Naive thymus-derived CD8-positive, alpha-beta T cell (primary cell): ENCODE measurements around the gene LFNG. TPM values are rescaled to one million over a fixed set of nuclear protein-coding genes. Genes with fewer than 3 reads are reported as not detected.

Source experiments
- ATAC-seq, 2 donors: fragments of 150-1000 bp; cut with Tn5 transposase in 1 of 2; sonication (Bioruptor Pico), chemical (Tn5 transposase) in 1 of 2; 1 replicate in 1 of 2; 2 replicates in 1 of 2; pipeline ENCODE4 v1.10.0; 2021; ENCODE audit warnings: mild to moderate bottlenecking in 2 of 2, moderate library complexity in 2 of 2
- POLR2A ChIA-PET: fragments of 350-600 bp; sonication (Branson Sonifier 250); formaldehyde crosslinking; loops from one replicate; lab custom pipeline; 2021; ENCODE audit warnings: antibody characterized with exemption; lab: Charles Lee
- DNase-seq, 10 donors: peaks; one replicate each; pipeline versions ENCODE4 v3.0.0 to v3.0.0-alpha.2; 2020 to 2022
- H3K27ac Mint-ChIP-seq, 10 donors: one replicate each; pipeline ENCODE4 v1.8.0; 2020 to 2022; ENCODE audit warnings: mild to moderate bottlenecking in 10 of 10, mixed read lengths in 10 of 10, moderate library complexity in 4 of 10, inconsistent platforms in 1 of 10
- H3K27me3 Mint-ChIP-seq, 5 donors: one replicate each; pipeline ENCODE4 v1.8.0; 2021 to 2022; ENCODE audit warnings: mixed read lengths in 5 of 5
- H3K36me3 Mint-ChIP-seq, 3 donors: one replicate each; pipeline ENCODE4 v1.8.0; 2020 to 2022; ENCODE audit warnings: mixed read lengths in 3 of 3, mild to moderate bottlenecking in 2 of 3, inconsistent platforms in 1 of 3
- H3K4me1 Mint-ChIP-seq, 4 donors: one replicate each; pipeline ENCODE4 v1.8.0; 2021 to 2022; ENCODE audit warnings: mixed read lengths in 4 of 4
- H3K4me3 Mint-ChIP-seq, 10 donors: one replicate each; pipeline ENCODE4 v1.8.0; 2020 to 2022; ENCODE audit warnings: mild to moderate bottlenecking in 10 of 10, mixed read lengths in 10 of 10, moderate library complexity in 6 of 10, inconsistent platforms in 1 of 10
- H3K9me3 Mint-ChIP-seq, 9 donors: one replicate each; pipeline ENCODE4 v1.8.0; 2020 to 2022; ENCODE audit warnings: mixed read lengths in 9 of 9, mild to moderate bottlenecking in 3 of 9, inconsistent platforms in 1 of 9, moderate library complexity in 1 of 9
- polyA plus RNA-seq, 3 donors: library from polyadenylated mRNA; unstranded; fragments of 300-500 nt; fragmentation: Illumina TruSeq; gene quantifications; one replicate each; pipeline ENCODE4 v1.2.3, GENCODE V29; 2021
- total RNA-seq, 8 experiments: library from RNA in 2 of 8; stranded (reverse) in 2 of 8; gene quantifications; one replicate each; pipeline ENCODE4 v1.2.3 and lab custom pipeline; 2021 to 2026

Gene LFNG
- total and polyA plus RNA-seq, 5 experiments from 2014 or later: 0.54 to 153 (median 3.0) TPM

DNA sequence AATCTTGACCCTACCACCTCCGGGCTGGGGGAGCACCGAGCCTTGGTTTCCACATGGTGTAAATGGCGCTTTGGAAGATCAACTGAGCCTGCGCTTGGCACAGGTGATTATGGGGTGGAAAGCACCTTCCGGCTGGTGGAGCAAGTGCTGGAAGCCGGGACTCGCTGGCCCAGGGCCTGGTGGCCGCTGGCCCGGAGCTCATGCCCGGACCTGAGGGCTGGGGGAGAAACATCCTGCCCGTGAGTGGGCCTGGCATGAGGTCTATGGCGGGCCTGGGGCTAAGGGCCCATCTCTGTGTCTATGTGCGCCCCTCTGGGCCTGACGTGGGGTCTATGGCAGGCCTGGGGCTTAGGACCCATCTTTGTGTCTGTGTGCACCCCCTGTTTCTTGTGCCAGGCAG, 14.2 kb upstream of the LFNG start:
- H3K9me3 Mint-ChIP-seq: no peaks in the 10 kb centered on the region
- H3K27ac Mint-ChIP-seq: peak overlapping the region in 1 of 10 donors; percentile 48

DNA sequence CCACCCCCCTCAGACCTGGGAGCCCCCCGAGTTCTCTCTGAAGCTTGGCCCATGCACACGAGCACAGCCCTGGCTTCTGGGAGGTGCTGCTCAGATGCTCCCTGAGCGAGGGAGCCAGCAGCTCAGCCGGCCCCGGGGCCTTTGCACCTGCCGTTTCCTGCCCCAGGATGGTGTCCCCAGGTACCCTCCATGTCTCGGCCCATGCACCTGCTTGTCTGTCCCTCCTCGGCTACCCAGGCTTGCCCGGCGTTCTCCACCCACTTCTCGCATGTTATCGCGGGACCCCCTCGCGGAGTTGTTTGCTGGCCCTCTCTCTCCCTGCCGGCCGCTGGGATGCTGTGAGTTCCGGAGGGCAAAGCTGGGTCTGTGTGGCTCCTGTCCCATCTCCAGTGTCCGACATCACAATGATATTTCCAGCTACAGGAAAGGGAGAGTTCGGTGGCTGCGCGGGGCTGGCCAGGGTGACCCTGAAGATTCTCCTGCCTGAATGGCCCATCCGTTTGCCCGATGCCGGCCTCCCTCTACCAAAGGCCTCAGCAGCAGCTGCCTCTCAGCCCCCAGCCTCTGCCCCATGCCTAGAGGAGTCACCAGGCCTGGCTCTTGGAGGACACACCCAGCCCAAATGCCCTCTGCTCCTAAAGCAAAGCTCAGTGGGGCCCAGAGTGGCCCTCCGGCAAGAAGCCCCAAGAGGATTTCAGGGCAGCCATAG, 12.2 kb upstream of the LFNG start:
- Mint-ChIP-seq H3K4me1 (peaks cover 19 to 65% (median 56%) of the 10 kb centered on the region in 4 donors), H3K9me3 (no peaks in the 10 kb centered on the region), H3K27ac (peak overlapping the region in 8 of 10 donors; percentile 96 to 99 (median 98)), H3K27me3 (no peaks in the 10 kb centered on the region), H3K4me3 (peak overlapping the region in 3 of 10 donors; percentile 83 to 88 (median 87)), H3K36me3 (no peaks in the 10 kb centered on the region)
- DNase-seq (peak in 1 of 10 donors; percentile 59), ATAC-seq (no peak)
- POLR2A ChIA-PET: interaction anchor here (1.1 to 22.8 kb wide), 9 partner anchors 8 to 124 kb away, joined by 3 to 821 read pairs (median 8); partner anchors contain the start of genes BRAT1, IQCE, LFNG and TTYH3

More for the DNA sequence above, 14.2 kb upstream of the LFNG start:
- H3K27me3 Mint-ChIP-seq: no peaks in the 10 kb centered on the region
- no peak overlapping the region for H3K4me3 Mint-ChIP-seq
- H3K36me3 Mint-ChIP-seq: no peaks in the 10 kb centered on the region
- DNase-seq: no peak
- ATAC-seq: no peak
- peaks cover 15 to 50% (median 38%) of the 10 kb centered on the region in 4 donors for H3K4me1 Mint-ChIP-seq
- POLR2A ChIA-PET: interaction anchor here (1.2 to 22.8 kb wide), 2 partner anchors 19 to 27 kb away, joined by 3 to 821 read pairs; partner anchors contain the start of gene LFNG

DNA sequence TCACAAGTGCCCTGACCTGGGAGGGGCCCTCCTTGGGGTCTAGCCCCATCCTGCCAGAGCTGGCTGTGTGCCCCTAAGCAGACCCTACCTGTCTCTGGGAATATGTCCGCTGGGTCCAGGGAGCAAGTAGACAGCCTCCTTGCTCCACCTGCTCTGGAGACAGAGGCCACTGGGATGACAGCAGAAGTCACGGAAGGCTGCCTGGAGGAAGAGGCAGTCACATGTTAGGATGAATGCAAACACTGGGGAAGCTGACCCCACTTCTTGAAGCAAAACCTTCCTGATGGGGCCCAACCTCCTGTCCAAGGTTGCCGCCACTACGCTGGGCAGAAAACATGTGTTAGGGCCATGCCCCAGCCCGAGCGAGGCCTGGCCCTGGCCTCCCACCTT, 11.7 kb upstream of the LFNG start:
- H3K27ac Mint-ChIP-seq: peak overlapping the region in 9 of 10 donors; percentile 96 to 99 (median 98)
- POLR2A ChIA-PET: interaction anchor here (0.7 to 22.8 kb wide), 11 partner anchors 8 to 132 kb away, joined by 3 to 821 read pairs (median 7); partner anchors contain the start of genes BRAT1, IQCE, LFNG and TTYH3
- H3K4me1 Mint-ChIP-seq: peaks cover 25 to 71% (median 61%) of the 10 kb centered on the region in 4 donors
- no peaks in the 10 kb centered on the region for H3K9me3 Mint-ChIP-seq
- ATAC-seq (no peak), DNase-seq (no peak)
- H3K4me3 Mint-ChIP-seq: peak overlapping the region; percentile 73 to 88 (median 82)
- H3K27me3 Mint-ChIP-seq: no peaks in the 10 kb centered on the region
- no peaks in the 10 kb centered on the region for H3K36me3 Mint-ChIP-seq

DNA sequence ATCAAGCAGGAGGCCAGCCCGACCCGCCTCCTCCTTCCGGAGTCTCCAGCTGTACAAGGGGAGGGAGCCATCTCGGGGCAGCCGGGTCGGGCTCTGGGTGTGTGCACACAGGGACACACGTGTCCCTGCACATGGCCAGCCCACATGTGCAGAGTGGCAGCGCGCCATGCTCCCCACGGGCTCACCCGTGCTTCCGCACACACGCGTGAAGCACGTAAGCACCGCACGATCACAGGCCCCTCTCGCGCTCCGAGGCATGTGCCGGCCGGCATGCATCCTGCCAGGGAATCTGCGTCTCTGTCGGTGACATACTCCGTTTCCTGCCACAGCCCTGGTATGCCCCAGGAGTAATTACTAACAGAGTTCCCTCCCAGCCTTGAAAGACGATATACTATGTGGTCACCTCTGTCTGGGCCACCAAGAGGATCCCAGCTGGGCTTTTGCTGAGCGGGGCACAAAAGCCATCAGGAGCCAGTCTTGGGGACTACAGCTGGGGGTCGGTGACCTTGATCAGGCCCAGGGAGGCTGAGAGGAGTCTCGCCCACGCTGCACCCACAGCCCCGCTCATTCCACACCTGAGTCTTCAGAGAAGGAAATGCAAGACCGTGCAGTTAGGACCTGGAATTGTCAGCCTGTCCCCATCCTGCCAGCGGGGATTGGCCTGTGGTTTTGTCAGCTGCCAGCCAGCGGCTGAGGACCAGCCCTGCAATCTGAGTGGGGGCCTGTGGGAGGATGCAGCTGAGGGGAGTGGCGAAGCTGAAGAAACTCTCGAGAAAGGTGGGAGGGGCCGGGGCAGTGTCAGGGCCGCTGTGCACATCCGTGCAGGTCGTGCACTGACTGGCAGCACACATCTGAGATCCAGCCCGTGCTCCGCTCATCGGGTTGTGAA, 11.0 kb upstream of the LFNG start:
- POLR2A ChIA-PET: interaction anchor here (0.6 to 22.8 kb wide), 17 partner anchors 9 to 202 kb away, joined by 3 to 821 read pairs (median 5); partner anchors contain the start of genes BRAT1, IQCE, LFNG and TTYH3
- peak overlapping the region; percentile 73 to 88 (median 82) for H3K4me3 Mint-ChIP-seq
- ATAC-seq (peak; percentile 60 to 78), DNase-seq (peak; percentile 70 to 94 (median 89))
- no peaks in the 10 kb centered on the region for H3K27me3 Mint-ChIP-seq
- H3K36me3 Mint-ChIP-seq: no peaks in the 10 kb centered on the region
- H3K4me1 Mint-ChIP-seq: peaks cover 29 to 74% (median 63%) of the 10 kb centered on the region in 4 donors
- no peaks in the 10 kb centered on the region for H3K9me3 Mint-ChIP-seq
- H3K27ac Mint-ChIP-seq: peak overlapping the region in 9 of 10 donors; percentile 96 to 99 (median 98)

DNA sequence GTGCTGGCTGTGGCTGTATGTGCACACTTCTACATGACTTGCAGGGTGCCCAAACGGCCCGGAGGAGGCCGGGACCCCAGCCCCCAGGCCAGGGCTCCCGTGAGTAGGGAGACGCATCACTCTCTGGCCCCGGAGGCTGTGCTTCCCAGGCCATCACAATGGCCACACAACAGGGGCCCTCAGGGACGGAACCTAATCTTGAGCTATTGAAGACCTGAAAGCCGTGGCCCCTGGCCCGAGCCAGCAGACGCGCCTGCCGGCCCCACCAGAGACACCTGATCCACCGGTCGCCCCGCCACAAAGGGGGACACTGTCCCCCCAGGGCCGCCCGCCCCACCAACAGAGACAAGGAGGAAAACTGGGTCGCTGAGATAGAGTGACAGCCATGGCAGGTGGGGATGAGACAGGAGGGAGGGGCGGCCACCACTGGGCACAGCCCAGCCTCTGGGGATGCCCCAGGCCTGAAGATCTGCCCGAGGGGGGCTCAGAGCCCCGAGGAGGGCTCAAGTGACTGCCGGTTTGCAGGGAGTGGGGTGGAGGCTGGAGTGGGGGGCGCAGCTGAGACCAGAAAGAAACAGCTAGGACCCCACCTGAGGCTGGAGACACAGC, 10.2 kb upstream of the LFNG start:
- ATAC-seq (no peak), DNase-seq (no peak)
- POLR2A ChIA-PET: interaction anchor here (1.0 to 22.8 kb wide), 12 partner anchors 10 to 201 kb away, joined by 3 to 821 read pairs (median 8); partner anchors contain the start of genes BRAT1, IQCE, LFNG and TTYH3
- no peaks in the 10 kb centered on the region for H3K36me3 Mint-ChIP-seq
- peak overlapping the region in 9 of 10 donors; percentile 96 to 99 (median 98) for H3K27ac Mint-ChIP-seq
- no peaks in the 10 kb centered on the region for H3K27me3 Mint-ChIP-seq
- no peaks in the 10 kb centered on the region for H3K9me3 Mint-ChIP-seq
- peaks cover 26 to 69% (median 60%) of the 10 kb centered on the region in 4 donors for H3K4me1 Mint-ChIP-seq
- peak overlapping the region; percentile 73 to 88 (median 82) for H3K4me3 Mint-ChIP-seq

DNA sequence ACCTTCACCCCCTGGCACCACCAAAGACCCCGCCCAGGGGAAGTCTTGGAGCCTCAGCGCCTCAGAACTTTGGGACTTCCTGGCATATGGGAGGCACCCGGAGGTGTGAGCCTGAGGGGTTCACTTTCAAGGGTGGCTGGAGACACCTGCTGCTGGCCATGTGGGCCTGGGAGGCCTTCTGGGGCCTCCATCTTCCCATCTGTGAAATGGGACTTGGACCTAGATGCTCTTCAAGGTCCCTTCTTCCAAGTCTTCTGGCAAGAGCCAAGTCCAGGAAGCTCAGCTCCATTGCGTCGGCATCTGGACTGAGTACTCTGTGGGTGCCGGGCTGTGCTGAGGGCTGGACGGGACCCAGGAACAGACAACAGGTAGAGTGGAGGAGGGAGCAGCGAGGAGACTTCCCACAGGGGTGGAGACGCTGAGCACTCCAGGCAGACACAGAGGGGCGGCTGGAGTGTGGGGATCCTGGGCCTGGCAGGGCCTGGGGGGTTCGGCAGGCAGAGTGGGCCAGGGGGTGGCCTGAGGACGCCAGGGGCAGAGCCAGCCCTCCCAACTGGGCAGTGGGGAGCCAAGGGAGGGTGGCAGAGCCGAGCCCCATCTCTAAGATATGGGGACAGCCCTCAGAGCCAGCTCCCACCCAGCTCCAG, 9.3 kb upstream of the LFNG start:
- POLR2A ChIA-PET: interaction anchor here (0.5 to 22.8 kb wide), 16 partner anchors 8 to 940 kb away, joined by 3 to 821 read pairs (median 10); partner anchors contain the start of genes BRAT1, CHST12, IQCE and LFNG
- Mint-ChIP-seq H3K9me3 (no peaks in the 10 kb centered on the region), H3K4me1 (peaks cover 26 to 69% (median 60%) of the 10 kb centered on the region in 4 donors), H3K27ac (peak overlapping the region in 9 of 10 donors; percentile 96 to 99 (median 98)), H3K4me3 (peak overlapping the region; percentile 75 to 88 (median 84)), H3K36me3 (no peaks in the 10 kb centered on the region), H3K27me3 (no peaks in the 10 kb centered on the region)
- ATAC-seq (no peak), DNase-seq (no peak)

DNA sequence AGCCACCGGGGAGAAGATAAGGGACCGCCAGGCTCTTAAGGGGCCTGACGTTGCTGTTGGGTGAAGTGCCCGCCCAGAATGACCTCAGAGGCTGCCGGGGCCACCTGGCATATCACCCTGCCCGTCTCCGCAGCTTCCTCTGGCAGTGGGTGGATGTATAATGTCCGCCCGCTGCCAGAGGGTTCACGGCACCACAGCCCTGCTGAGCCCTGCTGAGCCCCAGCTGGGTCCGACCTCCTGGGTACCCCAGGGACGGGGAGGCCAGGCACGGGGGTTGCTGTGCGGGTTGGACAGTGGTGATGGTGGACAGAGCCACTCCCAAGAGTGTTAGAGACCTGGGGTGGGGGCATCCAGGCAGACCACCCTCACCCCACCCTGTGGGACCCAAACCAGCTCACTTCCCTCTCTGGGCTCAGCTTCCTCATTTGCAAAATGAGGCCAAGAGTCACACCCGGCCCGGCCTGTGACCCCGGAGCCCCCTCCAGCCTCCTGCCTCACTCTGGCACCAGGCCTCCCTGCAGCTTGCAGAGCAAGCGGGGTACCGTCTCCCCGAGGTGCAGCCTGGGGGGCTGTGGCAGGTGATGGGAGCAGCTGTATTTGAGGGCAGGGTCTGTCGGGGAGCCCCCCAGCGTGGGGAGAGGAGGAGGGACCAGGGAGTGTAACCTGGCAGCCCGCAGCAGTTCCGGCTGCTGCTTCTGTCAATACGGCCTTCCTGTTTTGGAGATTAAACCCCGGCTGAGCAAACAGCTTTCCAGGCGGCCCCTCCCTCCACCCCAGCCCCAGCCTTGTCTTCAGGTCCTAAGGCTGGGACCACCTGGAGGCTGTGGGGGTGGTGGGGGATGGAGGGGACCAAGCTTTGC, 8.4 kb upstream of the LFNG start:
- peak overlapping the region; percentile 75 to 88 (median 84) for H3K4me3 Mint-ChIP-seq
- H3K27me3 Mint-ChIP-seq: no peaks in the 10 kb centered on the region
- POLR2A ChIA-PET: interaction anchor here (0.5 to 22.8 kb wide), 26 partner anchors 9 to 941 kb away, joined by 3 to 821 read pairs (median 4); partner anchors contain the start of genes BRAT1, CHST12, IQCE and LFNG
- peaks cover 26 to 69% (median 59%) of the 10 kb centered on the region in 4 donors for H3K4me1 Mint-ChIP-seq
- ATAC-seq (peak; percentile 38 to 48), DNase-seq (peak; percentile 44 to 89 (median 70))
- H3K36me3 Mint-ChIP-seq: no peaks in the 10 kb centered on the region
- peak overlapping the region in 9 of 10 donors; percentile 96 to 99 (median 98) for H3K27ac Mint-ChIP-seq
- H3K9me3 Mint-ChIP-seq: no peaks in the 10 kb centered on the region

DNA sequence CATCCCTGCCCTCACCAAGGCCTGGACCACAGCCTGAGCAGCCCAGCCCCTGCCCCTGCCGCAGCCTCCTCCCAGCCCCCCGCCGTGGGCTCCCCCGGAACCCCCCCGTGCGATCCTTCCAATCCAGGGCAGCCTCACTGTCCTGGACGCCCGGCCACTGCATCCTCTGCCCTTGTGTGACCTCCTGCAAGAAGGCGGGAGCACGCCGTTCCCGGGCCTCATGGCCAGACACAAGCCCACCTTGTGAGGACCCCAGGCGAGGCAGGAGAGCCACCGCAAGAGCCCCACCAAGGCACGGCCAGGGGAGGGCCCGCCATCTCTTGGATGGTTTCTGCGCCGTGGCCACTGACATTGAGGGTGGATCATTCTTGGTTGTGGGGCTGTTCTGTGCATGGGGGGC, 7.8 kb upstream of the LFNG start:
- Mint-ChIP-seq H3K4me1 (peaks cover 26 to 63% (median 57%) of the 10 kb centered on the region in 4 donors), H3K4me3 (peak overlapping the region; percentile 75 to 88 (median 84)), H3K27ac (peak overlapping the region in 9 of 10 donors; percentile 96 to 99 (median 98)), H3K9me3 (no peaks in the 10 kb centered on the region), H3K36me3 (no peaks in the 10 kb centered on the region), H3K27me3 (no peaks in the 10 kb centered on the region)
- POLR2A ChIA-PET: interaction anchor here (0.9 to 22.8 kb wide), 20 partner anchors 9 to 941 kb away, joined by 3 to 821 read pairs (median 4); partner anchors contain the start of genes BRAT1, LFNG and TTYH3
- no peak for ATAC-seq
- peak in 1 of 10 donors; percentile 32 for DNase-seq

DNA sequence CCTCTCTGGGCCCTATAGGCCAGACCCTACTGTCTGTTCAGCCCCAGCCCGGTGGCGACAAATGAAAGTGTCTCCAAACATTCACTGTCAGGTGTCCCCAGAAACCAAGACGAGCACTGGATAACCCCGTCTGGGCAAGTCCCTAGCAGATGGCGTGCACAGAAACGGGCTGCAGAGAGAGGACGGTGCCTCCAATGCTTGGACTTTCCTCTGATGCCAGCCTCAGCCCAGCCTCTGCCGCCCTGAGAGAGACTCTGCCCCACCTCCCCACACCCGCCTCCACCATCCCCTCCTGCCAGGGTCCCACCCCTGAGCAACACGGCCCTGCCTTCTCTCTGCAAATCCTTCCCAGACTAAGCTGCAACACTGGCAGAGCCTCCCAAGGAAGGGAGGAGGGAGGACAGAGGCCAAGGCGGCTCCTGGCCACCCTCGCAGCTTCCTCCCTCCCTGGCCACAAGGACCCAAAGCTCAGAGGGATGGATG, 7.4 kb upstream of the LFNG start:
- H3K27ac Mint-ChIP-seq: peak overlapping the region in 9 of 10 donors; percentile 96 to 99 (median 98)
- POLR2A ChIA-PET: interaction anchor here (1.1 to 22.8 kb wide), 6 partner anchors 10 to 198 kb away, joined by 5 to 821 read pairs (median 16); partner anchors contain the start of gene LFNG
- DNase-seq (peak in 1 of 10 donors; percentile 37), ATAC-seq (peak; percentile 5 to 9)
- no peaks in the 10 kb centered on the region for H3K27me3 Mint-ChIP-seq
- peak overlapping the region; percentile 75 to 88 (median 84) for H3K4me3 Mint-ChIP-seq
- H3K9me3 Mint-ChIP-seq: no peaks in the 10 kb centered on the region
- no peaks in the 10 kb centered on the region for H3K36me3 Mint-ChIP-seq
- peaks cover 26 to 65% (median 60%) of the 10 kb centered on the region in 4 donors for H3K4me1 Mint-ChIP-seq

DNA sequence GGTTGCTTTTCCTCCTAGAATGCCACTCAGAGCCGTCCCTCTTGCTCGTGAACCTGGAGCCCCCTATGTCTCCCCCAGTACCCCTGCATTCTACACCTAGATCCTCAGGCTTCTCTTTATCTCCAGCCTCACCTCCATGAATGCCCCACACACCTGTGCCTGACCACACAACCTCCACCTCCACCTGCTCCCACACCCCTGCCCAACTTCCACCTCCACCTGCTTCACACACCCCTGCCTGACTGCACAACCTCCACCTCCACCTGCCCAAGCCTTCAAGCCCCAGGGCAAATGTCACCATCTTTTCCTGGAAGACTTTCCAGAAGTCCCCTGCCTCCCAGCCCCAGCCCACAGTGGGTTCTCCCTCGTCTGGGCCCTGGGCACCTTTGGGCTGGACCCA, 6.9 kb upstream of the LFNG start:
- Mint-ChIP-seq H3K4me3 (peak overlapping the region; percentile 75 to 88 (median 84)), H3K4me1 (peaks cover 31 to 66% (median 64%) of the 10 kb centered on the region in 4 donors), H3K36me3 (no peaks in the 10 kb centered on the region), H3K9me3 (no peaks in the 10 kb centered on the region), H3K27me3 (no peaks in the 10 kb centered on the region), H3K27ac (peak overlapping the region in 9 of 10 donors; percentile 96 to 99 (median 98))
- POLR2A ChIA-PET: interaction anchor here (2.5 to 22.8 kb wide), 4 partner anchors 10 to 35 kb away, joined by 15 to 821 read pairs (median 19); partner anchors contain the start of gene LFNG
- ATAC-seq (no peak), DNase-seq (peak in 1 of 10 donors; percentile 2)
